Natural killer cell (primary cell): ENCODE measurements around the gene SCN3A. TPM values are rescaled to one million over a fixed set of nuclear protein-coding genes. Genes with fewer than 3 reads are reported as not detected.

ENCODE experiments used
- ATAC-seq, 3 donors: fragments of 150-1000 bp in 2 of 3; fragments of 200-7000 bp in 1 of 3; cut with Tn5 transposase; 1 replicate in 1 of 3; 2 replicates in 2 of 3; pipeline ENCODE4 v1.10.0; 2021; ENCODE audit warnings: mild to moderate bottlenecking in 2 of 3, moderate library complexity in 2 of 3
- DNase-seq, 2 donors: peaks; one replicate each; pipeline versions ENCODE4 v3.0.0 to v3.0.0-alpha.2; 2013 to 2021; ENCODE audit warnings: mixed read lengths in 1 of 2
- H3K27ac ChIP-seq: one replicate; pipeline ENCODE4 v1.5.1; 2013; ENCODE audit warnings: mild to moderate bottlenecking, low read length
- H3K27me3 ChIP-seq: one replicate; pipeline ENCODE4 v1.6.1; 2013; ENCODE audit warnings: low read length; ENCODE audit not compliant: control insufficient read depth, insufficient read depth
- H3K36me3 ChIP-seq: one replicate; pipeline ENCODE4 v1.6.1; 2013; ENCODE audit warnings: low read length; ENCODE audit not compliant: control insufficient read depth, insufficient read depth
- H3K4me1 ChIP-seq: one replicate; pipeline ENCODE4 v1.6.1; 2013; ENCODE audit warnings: low read length; ENCODE audit not compliant: control insufficient read depth, insufficient read depth
- H3K4me3 ChIP-seq: one replicate; pipeline ENCODE4 v1.5.1; 2013; ENCODE audit warnings: low read length
- H3K9me3 ChIP-seq: one replicate; pipeline ENCODE4 v1.6.1; 2013; ENCODE audit warnings: low read length; ENCODE audit not compliant: control insufficient read depth, insufficient read depth
- H3K27ac Mint-ChIP-seq, 2 donors: one replicate each; pipeline ENCODE4 v1.8.0; 2022; ENCODE audit warnings: mild to moderate bottlenecking in 2 of 2, mixed read lengths in 2 of 2, moderate library complexity in 1 of 2
- H3K27me3 Mint-ChIP-seq, 2 donors: one replicate each; pipeline ENCODE4 v1.8.0; 2022; ENCODE audit warnings: low read depth in 2 of 2, mixed read lengths in 2 of 2
- H3K36me3 Mint-ChIP-seq: one replicate; pipeline ENCODE4 v1.8.0; 2022; ENCODE audit warnings: mixed read lengths
- H3K4me1 Mint-ChIP-seq, 2 donors: one replicate each; pipeline ENCODE4 v1.8.0; 2022; ENCODE audit warnings: mixed read lengths in 2 of 2
- H3K4me3 Mint-ChIP-seq: one replicate; pipeline ENCODE4 v1.8.0; 2022; ENCODE audit warnings: mild to moderate bottlenecking, moderate library complexity, mixed read lengths
- H3K9me3 Mint-ChIP-seq, 2 donors: one replicate each; pipeline ENCODE4 v1.8.0; 2022; ENCODE audit warnings: mixed read lengths in 2 of 2
- CTCF ChIP-seq: fragments of 200-600 bp; IDR thresholded peaks from one replicate; pipeline ENCODE4 v1.8.0; 2022; ENCODE audit warnings: antibody characterized with exemption
- WGBS: methylation state at CpG from one replicate; pipeline ENCODE4 v1.1.7; 2013; ENCODE audit warnings: missing lambda C conversion rate; ENCODE audit not compliant: insufficient coverage; 5-methylcytosine and 5-hydroxymethylcytosine counted together
- intact Hi-C: fragments of 100-400 bp; cut with micrococcal nuclease; formaldehyde crosslinking; loops from one replicate; pipeline ENCODE4 v1.14.2; 2022
- total RNA-seq, 4 donors: library from RNA; stranded (reverse); fragments of 120-200 nt in 1 of 4; gene quantifications; one replicate each; pipeline versions ENCODE4 v1.2.3 to v1.2.4, GENCODE V29; 2013 to 2022

Gene SCN3A
- total RNA-seq, 3 donors from 2014 or later (not counting 1 experiment from before 2014, with no cell fraction given): 0.05 to 0.58 TPM; not detected in 1

DNA sequence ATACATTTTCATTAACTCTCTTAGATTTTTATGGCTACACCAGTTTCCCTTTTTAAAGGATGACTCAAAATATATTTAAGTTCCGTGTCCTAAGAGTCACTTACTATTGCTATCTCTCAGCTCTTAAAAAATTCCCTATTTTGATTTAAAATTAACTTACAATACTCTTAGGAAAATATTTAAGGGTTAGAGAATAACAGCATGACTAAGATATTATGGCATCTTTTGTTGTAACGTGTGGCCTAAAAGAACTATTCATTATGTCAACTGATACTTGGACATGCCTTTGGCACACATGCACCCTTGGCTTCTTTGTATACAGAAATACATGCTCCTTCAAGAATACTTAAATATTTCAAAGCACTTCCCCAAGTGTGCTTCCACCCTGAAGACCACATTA, 42.3 kb downstream of the SCN3A start:
- H3K9me3 Mint-ChIP-seq: no peaks in the 10 kb centered on the region
- no peak overlapping the region for H3K4me3 Mint-ChIP-seq
- H3K27ac Mint-ChIP-seq: no peak overlapping the region
- H3K36me3 ChIP-seq: no peaks in the 10 kb centered on the region
- H3K9me3 ChIP-seq: no peaks in the 10 kb centered on the region
- intact Hi-C loops: no loop called here
- no peak for DNase-seq
- no peaks in the 10 kb centered on the region for H3K27me3 Mint-ChIP-seq
- H3K4me1 ChIP-seq: no peaks in the 10 kb centered on the region
- TF ChIP-seq CTCF: no peak
- no peaks in the 10 kb centered on the region for H3K27me3 ChIP-seq
- no peaks in the 10 kb centered on the region for H3K36me3 Mint-ChIP-seq
- H3K4me3 ChIP-seq: no peak overlapping the region
- H3K27ac ChIP-seq: no peak overlapping the region
- 100% methylated on average over 1 of the region's 2 CpGs for WGBS
- no peaks in the 10 kb centered on the region for H3K4me1 Mint-ChIP-seq
- ATAC-seq: no peak

DNA sequence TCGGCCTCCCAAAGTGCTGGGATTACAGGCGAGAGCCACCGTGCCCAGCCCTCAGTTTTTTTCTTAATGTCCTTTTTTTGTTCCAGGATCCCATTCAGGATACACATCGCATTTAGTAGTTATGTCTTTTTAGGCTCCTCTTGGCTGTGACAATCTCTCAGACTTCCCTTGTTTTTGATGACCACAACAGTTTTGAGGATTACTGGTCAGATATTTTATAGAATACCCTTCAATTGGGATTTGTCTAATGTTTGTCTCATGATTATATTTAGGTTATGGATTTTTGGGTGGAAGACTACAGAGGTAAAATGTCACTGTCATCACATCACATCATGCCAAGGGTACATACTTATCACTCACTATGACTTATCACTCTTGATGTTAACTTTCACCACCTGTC, 46.7 kb downstream of the SCN3A start:
- intact Hi-C loops: no loop called here
- no peak for DNase-seq
- WGBS: 98% methylated on average over 4 of the region's 4 CpGs
- Mint-ChIP-seq H3K36me3 (no peaks in the 10 kb centered on the region), H3K27ac (no peak overlapping the region), H3K9me3 (no peaks in the 10 kb centered on the region), H3K4me1 (no peaks in the 10 kb centered on the region), H3K27me3 (no peaks in the 10 kb centered on the region), H3K4me3 (no peak overlapping the region)
- Histone ChIP-seq H3K4me1 (no peaks in the 10 kb centered on the region), H3K36me3 (no peaks in the 10 kb centered on the region), H3K4me3 (no peak overlapping the region), H3K27me3 (no peaks in the 10 kb centered on the region), H3K27ac (no peak overlapping the region), H3K9me3 (no peaks in the 10 kb centered on the region)
- ATAC-seq: no peak
- TF ChIP-seq CTCF: no peak

DNA sequence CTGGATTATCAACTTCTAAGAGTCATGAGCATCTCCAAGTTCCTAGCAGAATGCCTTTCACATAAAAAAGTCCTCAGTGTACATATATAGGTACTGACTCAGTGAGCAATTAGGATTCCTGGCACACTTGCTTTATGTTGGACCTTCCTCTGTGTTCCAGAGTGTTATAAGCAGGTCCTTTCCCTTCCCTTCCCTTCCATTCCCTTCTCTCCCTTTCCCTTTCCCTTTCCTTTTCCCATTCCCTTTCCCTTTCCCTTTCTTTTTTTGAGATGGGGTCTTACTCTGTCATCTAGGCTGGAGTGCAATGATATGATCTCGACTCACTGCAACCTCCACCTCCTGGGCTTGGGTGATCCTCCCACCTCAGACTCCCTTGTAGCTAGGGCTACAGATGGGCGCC, 48.7 kb downstream of the SCN3A start:
- H3K9me3 ChIP-seq: no peaks in the 10 kb centered on the region
- no peak for DNase-seq
- no peaks in the 10 kb centered on the region for H3K4me1 Mint-ChIP-seq
- no peaks in the 10 kb centered on the region for H3K27me3 Mint-ChIP-seq
- no peak overlapping the region for H3K4me3 Mint-ChIP-seq
- H3K36me3 ChIP-seq: no peaks in the 10 kb centered on the region
- H3K4me1 ChIP-seq: no peaks in the 10 kb centered on the region
- no peak overlapping the region for H3K27ac Mint-ChIP-seq
- no peaks in the 10 kb centered on the region for H3K27me3 ChIP-seq
- H3K9me3 Mint-ChIP-seq: no peaks in the 10 kb centered on the region
- no peak overlapping the region for H3K27ac ChIP-seq
- no peak for TF ChIP-seq CTCF
- H3K36me3 Mint-ChIP-seq: no peaks in the 10 kb centered on the region
- no peak for ATAC-seq
- WGBS: 75% methylated on average over 2 of the region's 2 CpGs
- intact Hi-C loops: no loop called here
- H3K4me3 ChIP-seq: no peak overlapping the region

DNA sequence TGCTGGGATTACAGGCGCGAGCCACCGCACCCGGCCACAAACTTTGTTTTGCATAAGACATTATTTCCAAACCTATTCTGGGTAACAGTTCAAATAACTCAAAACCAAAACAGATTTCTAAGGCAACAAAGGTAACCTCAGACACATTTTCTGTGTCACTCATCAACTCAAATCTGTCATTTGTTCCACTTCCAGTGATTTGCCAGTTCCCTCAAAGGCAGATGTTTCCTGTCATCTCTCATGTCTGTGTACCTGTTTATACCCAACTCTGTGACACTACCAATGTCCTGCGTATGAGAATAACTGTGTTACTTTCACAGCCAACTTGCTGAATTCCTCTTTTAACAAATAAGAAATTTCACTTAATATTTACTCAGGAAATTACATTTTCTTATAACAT, 54.4 kb downstream of the SCN3A start:
- H3K4me1 Mint-ChIP-seq: no peaks in the 10 kb centered on the region
- peak in 1 of 2 donors; percentile 2 for DNase-seq
- Histone ChIP-seq H3K9me3 (no peaks in the 10 kb centered on the region), H3K4me1 (no peaks in the 10 kb centered on the region), H3K27me3 (no peaks in the 10 kb centered on the region), H3K36me3 (no peaks in the 10 kb centered on the region), H3K27ac (no peak overlapping the region), H3K4me3 (no peak overlapping the region)
- H3K27me3 Mint-ChIP-seq: no peaks in the 10 kb centered on the region
- no peaks in the 10 kb centered on the region for H3K36me3 Mint-ChIP-seq
- no peak overlapping the region for H3K4me3 Mint-ChIP-seq
- intact Hi-C loops: no loop called here
- no peak for ATAC-seq
- no peaks in the 10 kb centered on the region for H3K9me3 Mint-ChIP-seq
- H3K27ac Mint-ChIP-seq: no peak overlapping the region
- 13% methylated on average over 5 of the region's 5 CpGs for WGBS
- TF ChIP-seq CTCF: no peak
